HEK293 (cell line): Measurements from ENCODE around the gene ADAMTS19.

Source experiments
- SETDB1 ChIP-seq: IDR thresholded peaks from one replicate; pipeline ENCODE4 v1.6.1; 2017; ENCODE audit warnings: mild to moderate bottlenecking, low read length, moderate library complexity, mixed read lengths; ENCODE audit not compliant: insufficient read length
- ZBTB17 ChIP-seq: fragments of 450-650 bp; formaldehyde crosslinking; IDR thresholded peaks from 2 replicates; pipeline ENCODE4 v1.5.1; 2016; ENCODE audit warnings: missing biosample characterization, missing genetic modification characterization
- ZNF175 ChIP-seq: fragments of 450-650 bp; formaldehyde crosslinking; IDR thresholded peaks from 2 replicates; pipeline ENCODE4 v1.5.1; 2016; ENCODE audit warnings: missing biosample characterization, missing genetic modification characterization
- ZNF341 ChIP-seq: fragments of 450-650 bp; formaldehyde crosslinking; IDR thresholded peaks from 2 replicates; pipeline ENCODE4; 2016; ENCODE audit warnings: low read depth, missing biosample characterization, missing genetic modification characterization
- ZNF416 ChIP-seq: fragments of 450-650 bp; formaldehyde crosslinking; IDR thresholded peaks from 2 replicates; pipeline ENCODE4 v1.5.1; 2016; ENCODE audit warnings: missing biosample characterization, missing genetic modification characterization
- ZNF664 ChIP-seq: fragments of 450-650 bp; formaldehyde crosslinking; IDR thresholded peaks from 2 replicates; pipeline ENCODE4 v1.5.1; 2016; ENCODE audit warnings: missing biosample characterization, missing genetic modification characterization
- ZNF777 ChIP-seq: fragments of 450-650 bp; formaldehyde crosslinking; IDR thresholded peaks from 2 replicates; pipeline ENCODE4 v1.5.1; 2017; ENCODE audit warnings: missing biosample characterization, missing genetic modification characterization, borderline replicate concordance
- TF ChIP-seq, protein P1 (sequence below): fragments of 450-650 bp; formaldehyde crosslinking; IDR thresholded peaks from 2 replicates; pipeline ENCODE4 v1.5.1; 2016; ENCODE audit warnings: missing biosample characterization, missing genetic modification characterization, low read depth
- TF ChIP-seq, protein P2 (sequence below): fragments of 450-650 bp; formaldehyde crosslinking; IDR thresholded peaks from 2 replicates; pipeline ENCODE4 v1.5.1; 2016; ENCODE audit warnings: missing biosample characterization, missing genetic modification characterization
- TF ChIP-seq, protein P3 (sequence below): fragments of 450-650 bp; formaldehyde crosslinking; IDR thresholded peaks from 2 replicates; pipeline ENCODE4 v1.5.1; 2016; ENCODE audit warnings: missing biosample characterization, missing genetic modification characterization

DNA sequence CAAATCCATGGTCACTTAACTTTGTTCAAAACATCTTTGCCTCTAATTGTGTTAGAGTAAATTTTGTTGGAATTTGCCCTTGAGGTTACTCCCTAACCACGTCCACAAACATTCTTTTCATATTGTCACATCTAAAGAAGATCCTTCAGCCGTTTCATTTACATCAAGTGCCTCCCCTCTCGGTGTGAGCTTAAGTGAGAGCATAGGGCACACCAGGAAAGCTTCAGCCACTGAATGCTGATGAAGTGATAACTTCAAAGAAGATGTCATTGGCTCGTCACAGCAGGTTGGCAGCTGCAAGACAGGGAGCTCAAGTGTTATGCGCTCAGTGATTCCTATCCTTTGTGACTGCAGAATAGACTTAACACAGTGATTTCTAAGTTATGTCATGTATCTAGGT is 49.6 kb upstream of the ADAMTS19 start:
- TF ChIP-seq, protein P1, sequence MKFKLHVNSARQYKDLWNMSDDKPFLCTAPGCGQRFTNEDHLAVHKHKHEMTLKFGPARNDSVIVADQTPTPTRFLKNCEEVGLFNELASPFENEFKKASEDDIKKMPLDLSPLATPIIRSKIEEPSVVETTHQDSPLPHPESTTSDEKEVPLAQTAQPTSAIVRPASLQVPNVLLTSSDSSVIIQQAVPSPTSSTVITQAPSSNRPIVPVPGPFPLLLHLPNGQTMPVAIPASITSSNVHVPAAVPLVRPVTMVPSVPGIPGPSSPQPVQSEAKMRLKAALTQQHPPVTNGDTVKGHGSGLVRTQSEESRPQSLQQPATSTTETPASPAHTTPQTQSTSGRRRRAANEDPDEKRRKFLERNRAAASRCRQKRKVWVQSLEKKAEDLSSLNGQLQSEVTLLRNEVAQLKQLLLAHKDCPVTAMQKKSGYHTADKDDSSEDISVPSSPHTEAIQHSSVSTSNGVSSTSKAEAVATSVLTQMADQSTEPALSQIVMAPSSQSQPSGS: no peak
- TF ChIP-seq, protein P2, sequence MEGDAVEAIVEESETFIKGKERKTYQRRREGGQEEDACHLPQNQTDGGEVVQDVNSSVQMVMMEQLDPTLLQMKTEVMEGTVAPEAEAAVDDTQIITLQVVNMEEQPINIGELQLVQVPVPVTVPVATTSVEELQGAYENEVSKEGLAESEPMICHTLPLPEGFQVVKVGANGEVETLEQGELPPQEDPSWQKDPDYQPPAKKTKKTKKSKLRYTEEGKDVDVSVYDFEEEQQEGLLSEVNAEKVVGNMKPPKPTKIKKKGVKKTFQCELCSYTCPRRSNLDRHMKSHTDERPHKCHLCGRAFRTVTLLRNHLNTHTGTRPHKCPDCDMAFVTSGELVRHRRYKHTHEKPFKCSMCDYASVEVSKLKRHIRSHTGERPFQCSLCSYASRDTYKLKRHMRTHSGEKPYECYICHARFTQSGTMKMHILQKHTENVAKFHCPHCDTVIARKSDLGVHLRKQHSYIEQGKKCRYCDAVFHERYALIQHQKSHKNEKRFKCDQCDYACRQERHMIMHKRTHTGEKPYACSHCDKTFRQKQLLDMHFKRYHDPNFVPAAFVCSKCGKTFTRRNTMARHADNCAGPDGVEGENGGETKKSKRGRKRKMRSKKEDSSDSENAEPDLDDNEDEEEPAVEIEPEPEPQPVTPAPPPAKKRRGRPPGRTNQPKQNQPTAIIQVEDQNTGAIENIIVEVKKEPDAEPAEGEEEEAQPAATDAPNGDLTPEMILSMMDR: no peak
- TF ChIP-seq ZNF777 (tag by site-specific recombination) (no peak), ZNF175 (tag by site-specific recombination) (no peak), ZNF341 (no peak), ZNF664 (tag by site-specific recombination) (no peak), ZBTB17 (tag by site-specific recombination) (no peak), SETDB1 (no peak), ZNF416 (tag by site-specific recombination) (no peak)
- TF ChIP-seq, protein P3, sequence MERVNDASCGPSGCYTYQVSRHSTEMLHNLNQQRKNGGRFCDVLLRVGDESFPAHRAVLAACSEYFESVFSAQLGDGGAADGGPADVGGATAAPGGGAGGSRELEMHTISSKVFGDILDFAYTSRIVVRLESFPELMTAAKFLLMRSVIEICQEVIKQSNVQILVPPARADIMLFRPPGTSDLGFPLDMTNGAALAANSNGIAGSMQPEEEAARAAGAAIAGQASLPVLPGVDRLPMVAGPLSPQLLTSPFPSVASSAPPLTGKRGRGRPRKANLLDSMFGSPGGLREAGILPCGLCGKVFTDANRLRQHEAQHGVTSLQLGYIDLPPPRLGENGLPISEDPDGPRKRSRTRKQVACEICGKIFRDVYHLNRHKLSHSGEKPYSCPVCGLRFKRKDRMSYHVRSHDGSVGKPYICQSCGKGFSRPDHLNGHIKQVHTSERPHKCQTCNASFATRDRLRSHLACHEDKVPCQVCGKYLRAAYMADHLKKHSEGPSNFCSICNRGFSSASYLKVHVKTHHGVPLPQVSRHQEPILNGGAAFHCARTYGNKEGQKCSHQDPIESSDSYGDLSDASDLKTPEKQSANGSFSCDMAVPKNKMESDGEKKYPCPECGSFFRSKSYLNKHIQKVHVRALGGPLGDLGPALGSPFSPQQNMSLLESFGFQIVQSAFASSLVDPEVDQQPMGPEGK (tag by site-specific recombination): no peak
